H9 (cell line): ENCODE measurements around the gene RALBP1. TPM values are rescaled to one million over a fixed set of nuclear protein-coding genes. Genes with fewer than 3 reads are reported as not detected.
A peak's percentile ranks its signal among the peaks of the same experiment; 100 is the strongest.

Experiments used
- DNase-seq: peaks from one replicate; pipeline ENCODE4 v3.0.0-alpha.2; 2017
- H2AFZ ChIP-seq: one replicate; pipeline ENCODE4 v1.6.1; 2013; ENCODE audit warnings: mild to moderate bottlenecking, low read length, control low read depth, moderate library complexity
- H2AK5ac ChIP-seq: 2 replicates; pipeline ENCODE4 v1.6.1; 2013; ENCODE audit warnings: low read length, control low read depth, mixed read lengths; ENCODE audit not compliant: insufficient read length
- H2BK120ac ChIP-seq: one replicate; pipeline ENCODE4 v1.6.1; 2013; ENCODE audit warnings: low read depth, mild to moderate bottlenecking, low read length, control low read depth, inconsistent platforms; ENCODE audit not compliant: poor library complexity, severe bottlenecking
- H2BK12ac ChIP-seq: 2 replicates; pipeline ENCODE4 v1.6.1; 2013; ENCODE audit warnings: low read length, control low read depth, mixed read lengths, low read depth; ENCODE audit not compliant: insufficient read length
- H2BK15ac ChIP-seq: 2 replicates; pipeline ENCODE4 v1.6.1; 2013; ENCODE audit warnings: low read depth, low read length, control low read depth
- H2BK20ac ChIP-seq: one replicate; pipeline ENCODE4 v1.6.1; 2013; ENCODE audit warnings: low read depth, mild to moderate bottlenecking, low read length, control low read depth, inconsistent platforms; ENCODE audit not compliant: poor library complexity, severe bottlenecking
- H2BK5ac ChIP-seq: 2 replicates; pipeline ENCODE4 v1.6.1; 2013; ENCODE audit warnings: low read length, control low read depth, mixed read lengths; ENCODE audit not compliant: insufficient read length
- H3K14ac ChIP-seq: 2 replicates; pipeline ENCODE4 v1.6.1; 2013; ENCODE audit warnings: low read length, control low read depth; ENCODE audit not compliant: insufficient read depth
- H3K18ac ChIP-seq: 2 replicates; pipeline ENCODE4 v1.6.1; 2013; ENCODE audit warnings: low read depth, mild to moderate bottlenecking, mixed read lengths, low read length, control low read depth; ENCODE audit not compliant: insufficient read length
- H3K23ac ChIP-seq: 2 replicates; pipeline ENCODE4 v1.6.1; 2013; ENCODE audit warnings: low read length, control low read depth, mixed read lengths, low read depth; ENCODE audit not compliant: insufficient read length
- H3K23me2 ChIP-seq: 2 replicates; pipeline ENCODE4 v1.6.1; 2013; ENCODE audit warnings: low read depth, mild to moderate bottlenecking, mixed read lengths, low read length, control low read depth; ENCODE audit not compliant: insufficient read length, poor library complexity, severe bottlenecking
- H3K27ac ChIP-seq: 2 replicates; pipeline ENCODE4 v1.5.1; 2013; ENCODE audit warnings: low read length, control low read depth, mixed read lengths, low read depth; ENCODE audit not compliant: insufficient read length
- H3K27me3 ChIP-seq: 2 replicates; pipeline ENCODE4 v1.6.1; 2013; ENCODE audit warnings: low read length, control low read depth, inconsistent platforms; ENCODE audit not compliant: insufficient read depth
- H3K4ac ChIP-seq: 2 replicates; pipeline ENCODE4 v1.6.1; 2013; ENCODE audit warnings: low read depth, mild to moderate bottlenecking, control low read depth, inconsistent platforms, low read length, moderate library complexity
- H3K4me1 ChIP-seq: 2 replicates; pipeline ENCODE4 v1.6.1; 2013; ENCODE audit warnings: low read length, control low read depth, inconsistent platforms; ENCODE audit not compliant: insufficient read depth
- H3K4me2 ChIP-seq: 2 replicates; pipeline ENCODE4 v1.6.1; 2013; ENCODE audit warnings: low read length, control low read depth, mixed read lengths; ENCODE audit not compliant: insufficient read length, insufficient read depth
- H3K56ac ChIP-seq: 2 replicates; pipeline ENCODE4 v1.6.1; 2013; ENCODE audit warnings: low read depth, mild to moderate bottlenecking, mixed read lengths, low read length, control low read depth; ENCODE audit not compliant: insufficient read length
- H3K79me1 ChIP-seq: 2 replicates; pipeline ENCODE4 v1.6.1; 2013; ENCODE audit warnings: low read depth, mild to moderate bottlenecking, moderate library complexity, low read length, control low read depth, inconsistent platforms; ENCODE audit not compliant: insufficient read depth, poor library complexity, severe bottlenecking
- H3K79me2 ChIP-seq: 2 replicates; pipeline ENCODE4 v1.6.1; 2013; ENCODE audit warnings: low read length, control low read depth, inconsistent platforms; ENCODE audit not compliant: insufficient read depth
- H3K9ac ChIP-seq: 2 replicates; pipeline ENCODE4 v1.6.1; 2013; ENCODE audit warnings: low read length, control low read depth, mixed read lengths; ENCODE audit not compliant: insufficient read length; ENCODE audit errors: extremely low read depth
- H3K9me3 ChIP-seq: one replicate; pipeline ENCODE4 v1.6.1; 2013; ENCODE audit warnings: low read depth, low read length, inconsistent platforms; ENCODE audit not compliant: control insufficient read depth
- H3T11ph ChIP-seq: one replicate; pipeline ENCODE4 v1.6.1; 2013; ENCODE audit warnings: mild to moderate bottlenecking, low read length, control low read depth, inconsistent platforms
- H4K20me1 ChIP-seq: one replicate; pipeline ENCODE4 v1.6.1; 2013; ENCODE audit not compliant: control insufficient read depth, insufficient read length, insufficient read depth
- H4K5ac ChIP-seq: 2 replicates; pipeline ENCODE4 v1.6.1; 2013; ENCODE audit warnings: low read depth, mild to moderate bottlenecking, mixed read lengths, low read length, control low read depth; ENCODE audit not compliant: insufficient read length
- H4K8ac ChIP-seq: replicated peaks from 2 replicates; pipeline ENCODE4 v1.6.1; 2013; ENCODE audit warnings: low read length, control low read depth, mixed read lengths, low read depth; ENCODE audit not compliant: insufficient read length
- H4K91ac ChIP-seq: 2 replicates; pipeline ENCODE4 v1.6.1; 2013; ENCODE audit warnings: low read depth, mild to moderate bottlenecking, moderate library complexity, mixed read lengths, low read length, control low read depth; ENCODE audit not compliant: insufficient read length
- H3K27ac Mint-ChIP-seq, 3 experiments: 2 replicates in 2 of 3; 3 replicates in 1 of 3; pipeline ENCODE4 v1.8.0; 2020 to 2021; ENCODE audit warnings: mixed read lengths in 3 of 3, mild to moderate bottlenecking in 1 of 3, moderate library complexity in 1 of 3
- H3K27me3 Mint-ChIP-seq: 2 replicates; pipeline ENCODE4 v1.8.0; 2021; ENCODE audit warnings: low read depth, mild to moderate bottlenecking, moderate library complexity, mixed read lengths
- H3K36me3 Mint-ChIP-seq, 3 experiments: 2 replicates in 2 of 3; 3 replicates in 1 of 3; pipeline ENCODE4 v1.8.0; 2020 to 2021; ENCODE audit warnings: low read depth in 3 of 3, mixed read lengths in 3 of 3; ENCODE audit not compliant: insufficient read depth in 1 of 3
- H3K4me1 Mint-ChIP-seq, 2 experiments: 2 replicates each; pipeline ENCODE4 v1.8.0; 2020; ENCODE audit warnings: mixed read lengths in 2 of 2
- H3K4me3 Mint-ChIP-seq, 2 experiments: 2 replicates in 1 of 2; 3 replicates in 1 of 2; pipeline ENCODE4 v1.8.0; 2020 to 2021; ENCODE audit warnings: mild to moderate bottlenecking in 2 of 2, mixed read lengths in 2 of 2, moderate library complexity in 1 of 2
- H3K9me3 Mint-ChIP-seq, 2 experiments: 2 replicates in 1 of 2; 3 replicates in 1 of 2; pipeline ENCODE4 v1.8.0; 2020; ENCODE audit warnings: mild to moderate bottlenecking in 2 of 2, mixed read lengths in 2 of 2, moderate library complexity in 1 of 2
- CTCF ChIP-seq: fragments of 200-600 bp; sonication (generic); conservative IDR thresholded peaks from 3 replicates; pipeline ENCODE4 v1.8.0; 2021; ENCODE audit warnings: antibody characterized with exemption, mild to moderate bottlenecking
- WGBS: extraction: QIAGEN DNeasy Blood & Tissue Kit; methylation state at CpG from one replicate; pipeline ENCODE4 v1.1.7; 2013; ENCODE audit warnings: missing lambda C conversion rate, low lambda C conversion rate, mixed read lengths; ENCODE audit not compliant: insufficient read length; ENCODE audit errors: extremely low coverage; 5-methylcytosine and 5-hydroxymethylcytosine counted together
- total RNA-seq: library from RNA; stranded (reverse); gene quantifications from 2 replicates; pipeline ENCODE4 v1.2.1, GENCODE V29; 2021

Gene RALBP1
- total RNA-seq, 1 experiment from 2014 or later = 51.0 TPM

- peaks cover 3% of the 10 kb centered on the region; the same call in 1 of the 2 replicates for H3K4me1 ChIP-seq
- H4K91ac ChIP-seq = no peak overlapping the region
- no peaks in the 10 kb centered on the region for H3K9me3 ChIP-seq
- peak overlapping the region; percentile 68 for H3K18ac ChIP-seq
- H3K23ac ChIP-seq = no peak overlapping the region
- no peak for TF ChIP-seq CTCF
- no peak overlapping the region for H3K27ac ChIP-seq
- no peak overlapping the region for H2AFZ ChIP-seq
- Mint-ChIP-seq H3K9me3 (peaks cover 10 to 13% of the 10 kb centered on the region in 2 experiments; a peak in 3 of 5 replicates), H3K36me3 (peaks cover 1 to 15% (median 3%) of the 10 kb centered on the region in 3 experiments; a peak in 4 of 7 replicates), H3K4me3 (peak overlapping the region in 1 of 2 experiments; percentile 55; a peak in 2 of 5 replicates), H3K27me3 (peaks cover 2% of the 10 kb centered on the region; the same call in 1 of the 2 replicates), H3K4me1 (peaks cover 22 to 29% of the 10 kb centered on the region in 2 experiments), H3K27ac (peak overlapping the region; percentile 80 to 91 (median 81); a peak in 4 of 7 replicates)
- no peak overlapping the region for H4K8ac ChIP-seq
- H3K27me3 ChIP-seq = no peaks in the 10 kb centered on the region
- H4K20me1 ChIP-seq = no peaks in the 10 kb centered on the region
- no peak overlapping the region for H2BK12ac ChIP-seq
- no peak overlapping the region for H3K4ac ChIP-seq
- H3K79me1 ChIP-seq = no peaks in the 10 kb centered on the region
- no peaks in the 10 kb centered on the region for H3K23me2 ChIP-seq
- H3K79me2 ChIP-seq = no peaks in the 10 kb centered on the region
- no peak overlapping the region for H2BK5ac ChIP-seq
- H3K56ac ChIP-seq = no peak overlapping the region
- no peak overlapping the region for H3K9ac ChIP-seq
- H3T11ph ChIP-seq = no peak overlapping the region
- H2BK20ac ChIP-seq = no peak overlapping the region
- no peak overlapping the region for H2AK5ac ChIP-seq
- H2BK15ac ChIP-seq = no peak overlapping the region
- WGBS = no CpG with 5 or more reads among the region's 18 CpGs
- H4K5ac ChIP-seq = no peak overlapping the region
- no peak overlapping the region for H3K4me2 ChIP-seq
- H2BK120ac ChIP-seq = no peak overlapping the region
- H3K14ac ChIP-seq = peak overlapping the region; percentile 77; the same call in 1 of the 2 replicates
- DNase-seq = peak; percentile 58
Measured at GRCh38 chr18:9434122-9434701, 41.1 kb upstream of the RALBP1 start.
